ENCODE measurements around the gene TNP2. TPM values are rescaled to one million over a fixed set of nuclear protein-coding genes. Genes with fewer than 3 reads are reported as not detected.
A peak's percentile ranks its signal among the peaks of the same experiment; 100 is the strongest.

The TNP2 gene
- polyA plus RNA-seq, 4 donors: not detected

GRCh38 chr16:11258553-11259492 is 10.3 kb downstream of the TNP2 start:
- no peak for DNase-seq (ENCODE audit: low read depth in 4 of 4, low spot score in 3 of 4)

- DNase-seq (ENCODE audit: low read depth in 4 of 4, low spot score in 3 of 4): peak in 2 of 4 donors; percentile 74 to 77
These were observed 11.8 kb downstream of the TNP2 start for GRCh38 chr16:11257131-11257938.

GRCh38 chr16:11256661-11257130 is 12.4 kb downstream of the TNP2 start:
- peak in 1 of 4 donors; percentile 22 for DNase-seq (ENCODE audit: low read depth in 4 of 4, low spot score in 3 of 4)

GRCh38 chr16:11255737-11256660 is 13.1 kb downstream of the TNP2 start, which contains the start of gene SOCS1:
TSS of gene SOCS1 (minus strand) at chr16:11256204. CDS start at chr16:11255478, 726 bp downstream.
- DNase-seq (ENCODE audit: low read depth in 4 of 4, low spot score in 3 of 4): peak in 3 of 4 donors; percentile 78 to 81 (median 79)

- DNase-seq (ENCODE audit: low read depth in 4 of 4, low spot score in 3 of 4): peak in 1 of 4 donors; percentile 38
These were observed 14.0 kb downstream of the TNP2 start for GRCh38 chr16:11254913-11255736.

GRCh38 chr16:11253995-11254912 is 14.9 kb downstream of the TNP2 start:
- no peak for DNase-seq (ENCODE audit: low read depth in 4 of 4, low spot score in 3 of 4)

GRCh38 chr16:11253009-11253994 is 15.8 kb downstream of the TNP2 start:
- DNase-seq (ENCODE audit: low read depth in 4 of 4, low spot score in 3 of 4): no peak

GRCh38 chr16:11252482-11252931 is 16.6 kb downstream of the TNP2 start:
- no peak for DNase-seq (ENCODE audit: low read depth in 4 of 4, low spot score in 3 of 4)

GRCh38 chr16:11251525-11252481 is 17.3 kb downstream of the TNP2 start:
- DNase-seq (ENCODE audit: low read depth in 4 of 4, low spot score in 3 of 4): no peak

GRCh38 chr16:11250786-11251524 is 18.2 kb downstream of the TNP2 start:
- DNase-seq (ENCODE audit: low read depth in 4 of 4, low spot score in 3 of 4): no peak

- no peak for DNase-seq (ENCODE audit: low read depth in 4 of 4, low spot score in 3 of 4)
These were observed 18.9 kb downstream of the TNP2 start for GRCh38 chr16:11250091-11250785.

GRCh38 chr16:11249233-11250061 is 19.7 kb downstream of the TNP2 start:
- no peak for DNase-seq (ENCODE audit: low read depth in 4 of 4, low spot score in 3 of 4)

- no peak for DNase-seq (ENCODE audit: low read depth in 4 of 4, low spot score in 3 of 4)
These were observed 21.0 kb downstream of the TNP2 start for GRCh38 chr16:11248133-11248532.

- no peak for DNase-seq (ENCODE audit: low read depth in 4 of 4, low spot score in 3 of 4)
These were observed 23.1 kb downstream of the TNP2 start for GRCh38 chr16:11245988-11246387.

Measured in right renal pelvis (tissue), 4 donors.